ENCODE measurements around the gene HAUS7.

HAUS7 gene

DNA sequence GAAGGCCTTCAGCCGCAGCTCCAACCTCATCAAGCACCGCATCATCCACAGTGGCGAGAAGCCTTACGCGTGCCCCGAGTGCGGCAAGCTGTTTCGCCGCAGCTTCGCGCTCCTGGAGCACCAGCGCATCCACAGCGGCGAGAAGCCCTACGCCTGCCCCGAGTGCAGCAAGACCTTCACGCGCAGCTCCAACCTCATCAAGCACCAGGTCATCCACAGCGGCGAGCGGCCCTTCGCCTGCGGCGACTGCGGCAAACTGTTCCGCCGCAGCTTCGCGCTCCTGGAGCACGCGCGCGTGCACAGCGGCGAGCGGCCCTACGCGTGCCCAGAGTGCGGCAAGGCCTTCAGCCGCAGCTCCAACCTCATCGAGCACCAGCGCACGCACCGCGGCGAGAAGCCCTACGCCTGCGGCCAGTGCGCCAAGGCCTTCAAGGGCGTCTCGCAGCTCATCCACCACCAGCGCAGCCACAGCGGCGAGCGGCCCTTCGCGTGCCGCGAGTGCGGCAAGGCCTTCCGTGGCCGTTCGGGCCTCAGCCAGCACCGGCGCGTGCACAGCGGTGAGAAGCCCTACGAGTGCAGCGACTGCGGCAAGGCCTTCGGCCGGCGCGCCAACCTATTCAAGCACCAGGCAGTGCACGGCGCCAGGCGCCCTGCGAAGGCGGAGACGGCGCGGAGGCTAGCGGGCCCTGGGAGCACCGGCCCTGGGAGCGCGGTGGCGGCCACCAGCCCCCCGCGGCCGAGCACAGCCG is 49.4 kb downstream of the HAUS7 start:
- no peaks in the 10 kb centered on the region for H3K79me2 ChIP-seq (ENCODE audit: insufficient read depth, low read length)
- H3K36me3 ChIP-seq (ENCODE audit: insufficient read depth, low read length): no peaks in the 10 kb centered on the region
- TF ChIP-seq, protein P1, sequence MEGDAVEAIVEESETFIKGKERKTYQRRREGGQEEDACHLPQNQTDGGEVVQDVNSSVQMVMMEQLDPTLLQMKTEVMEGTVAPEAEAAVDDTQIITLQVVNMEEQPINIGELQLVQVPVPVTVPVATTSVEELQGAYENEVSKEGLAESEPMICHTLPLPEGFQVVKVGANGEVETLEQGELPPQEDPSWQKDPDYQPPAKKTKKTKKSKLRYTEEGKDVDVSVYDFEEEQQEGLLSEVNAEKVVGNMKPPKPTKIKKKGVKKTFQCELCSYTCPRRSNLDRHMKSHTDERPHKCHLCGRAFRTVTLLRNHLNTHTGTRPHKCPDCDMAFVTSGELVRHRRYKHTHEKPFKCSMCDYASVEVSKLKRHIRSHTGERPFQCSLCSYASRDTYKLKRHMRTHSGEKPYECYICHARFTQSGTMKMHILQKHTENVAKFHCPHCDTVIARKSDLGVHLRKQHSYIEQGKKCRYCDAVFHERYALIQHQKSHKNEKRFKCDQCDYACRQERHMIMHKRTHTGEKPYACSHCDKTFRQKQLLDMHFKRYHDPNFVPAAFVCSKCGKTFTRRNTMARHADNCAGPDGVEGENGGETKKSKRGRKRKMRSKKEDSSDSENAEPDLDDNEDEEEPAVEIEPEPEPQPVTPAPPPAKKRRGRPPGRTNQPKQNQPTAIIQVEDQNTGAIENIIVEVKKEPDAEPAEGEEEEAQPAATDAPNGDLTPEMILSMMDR (conservative IDR thresholded peaks at IDR 0.05; ENCODE audit: low read length): no peak
- no peak for TF ChIP-seq EZH2phosphoT487 (IDR thresholded peaks at IDR 0.05; ENCODE audit: borderline replicate concordance)
- H3K9ac ChIP-seq (ENCODE audit: low read depth, low read length, poor library complexity, severe bottlenecking): no peak overlapping the region
- H2AFZ ChIP-seq (ENCODE audit: low read length): no peak overlapping the region
- no peaks in the 10 kb centered on the region for H3K9me3 ChIP-seq (ENCODE audit: insufficient read depth, low read depth, low read length)
- H3K4me2 ChIP-seq (ENCODE audit: low read depth, low read length, poor library complexity, severe bottlenecking): no peak overlapping the region
- no peak overlapping the region for H3K4me3 ChIP-seq (ENCODE audit: low read length, poor library complexity, severe bottlenecking)
- no peaks in the 10 kb centered on the region for H3K4me1 ChIP-seq (ENCODE audit: insufficient read depth, low read length, poor library complexity, severe bottlenecking)
- no peaks in the 10 kb centered on the region for H3F3A ChIP-seq (ENCODE audit: low read depth)
- no peaks in the 10 kb centered on the region for H3K9me2 ChIP-seq (replicated peaks; ENCODE audit: low read depth, low read length)
- no peaks in the 10 kb centered on the region for H4K20me1 ChIP-seq (ENCODE audit: insufficient read depth, low read length, poor library complexity, severe bottlenecking)
- no peaks in the 10 kb centered on the region for H3K27me3 ChIP-seq (ENCODE audit: insufficient read depth, low read length, poor library complexity, severe bottlenecking)

DNA sequence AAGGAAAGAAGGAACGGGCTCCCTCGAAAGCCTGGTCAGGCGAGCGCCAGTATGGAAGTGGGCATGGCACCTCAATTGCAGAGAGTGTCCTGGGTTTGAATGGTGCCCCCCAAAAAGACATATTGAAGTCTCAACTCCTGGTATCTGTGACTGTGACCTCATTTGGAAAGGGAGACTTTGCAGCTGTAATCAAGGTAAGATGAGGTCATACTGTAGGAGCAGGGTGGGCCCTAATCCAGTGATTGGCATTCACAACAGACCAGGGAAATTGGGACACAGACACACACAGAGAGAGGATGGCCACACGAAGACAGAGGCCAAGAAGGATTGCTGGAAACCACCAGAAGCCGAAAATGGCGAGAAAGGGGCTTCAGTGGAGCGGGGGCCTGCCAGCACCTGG is 52.7 kb downstream of the HAUS7 start:
- Histone ChIP-seq H3K4me2 (ENCODE audit: low read depth, low read length, poor library complexity, severe bottlenecking) (no peak overlapping the region), H3F3A (ENCODE audit: low read depth) (no peaks in the 10 kb centered on the region), H3K27me3 (ENCODE audit: insufficient read depth, low read length, poor library complexity, severe bottlenecking) (no peaks in the 10 kb centered on the region), H3K79me2 (ENCODE audit: insufficient read depth, low read length) (no peaks in the 10 kb centered on the region), H3K9ac (ENCODE audit: low read depth, low read length, poor library complexity, severe bottlenecking) (no peak overlapping the region), H3K4me1 (ENCODE audit: insufficient read depth, low read length, poor library complexity, severe bottlenecking) (no peaks in the 10 kb centered on the region), H3K4me3 (ENCODE audit: low read length, poor library complexity, severe bottlenecking) (no peak overlapping the region), H3K36me3 (ENCODE audit: insufficient read depth, low read length) (no peaks in the 10 kb centered on the region), H3K9me2 (replicated peaks; ENCODE audit: low read depth, low read length) (no peaks in the 10 kb centered on the region), H3K9me3 (ENCODE audit: insufficient read depth, low read depth, low read length) (no peaks in the 10 kb centered on the region), H2AFZ (ENCODE audit: low read length) (no peak overlapping the region), H4K20me1 (ENCODE audit: insufficient read depth, low read length, poor library complexity, severe bottlenecking) (no peaks in the 10 kb centered on the region)
- no peak for TF ChIP-seq EZH2phosphoT487 (IDR thresholded peaks at IDR 0.05; ENCODE audit: borderline replicate concordance)
- TF ChIP-seq, protein P1 (conservative IDR thresholded peaks at IDR 0.05; ENCODE audit: low read length): no peak

DNA sequence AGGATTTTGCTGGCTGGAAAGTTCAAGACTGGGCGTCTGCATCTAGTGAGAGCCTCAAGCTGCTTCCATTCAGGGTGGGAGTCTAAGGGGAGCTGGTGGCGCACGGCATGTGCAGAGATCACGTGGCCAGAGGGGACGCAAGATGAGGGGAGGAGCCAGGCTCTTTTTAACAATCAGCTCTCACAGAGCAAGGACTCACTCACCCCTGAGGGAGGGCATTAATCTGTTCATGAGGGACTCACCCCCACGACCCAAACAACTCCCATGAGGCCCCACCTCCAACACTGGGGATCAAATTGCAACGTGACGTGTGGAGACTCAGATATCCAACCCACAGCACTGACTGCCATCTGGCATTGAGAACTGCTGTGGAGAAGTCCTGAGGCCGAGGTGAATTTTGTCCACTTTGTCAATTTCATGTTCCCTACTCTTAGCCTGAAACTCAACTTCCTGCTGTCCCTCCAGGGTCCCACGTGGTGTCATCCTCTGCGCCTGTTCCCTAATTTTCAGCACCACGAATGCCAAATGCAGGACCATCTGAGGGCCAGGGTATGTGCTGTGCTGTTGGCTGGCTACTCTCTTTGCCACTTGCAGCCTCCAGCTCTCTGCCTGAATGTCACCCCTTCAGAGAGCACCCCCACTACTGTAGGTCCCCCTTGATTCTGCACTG is 53.5 kb downstream of the HAUS7 start:
- no peaks in the 10 kb centered on the region for H3K9me2 ChIP-seq (replicated peaks; ENCODE audit: low read depth, low read length)
- H3K4me1 ChIP-seq (ENCODE audit: insufficient read depth, low read length, poor library complexity, severe bottlenecking): no peaks in the 10 kb centered on the region
- no peaks in the 10 kb centered on the region for H4K20me1 ChIP-seq (ENCODE audit: insufficient read depth, low read length, poor library complexity, severe bottlenecking)
- no peak overlapping the region for H3K9ac ChIP-seq (ENCODE audit: low read depth, low read length, poor library complexity, severe bottlenecking)
- no peaks in the 10 kb centered on the region for H3K9me3 ChIP-seq (ENCODE audit: insufficient read depth, low read depth, low read length)
- no peaks in the 10 kb centered on the region for H3K36me3 ChIP-seq (ENCODE audit: insufficient read depth, low read length)
- H3F3A ChIP-seq (ENCODE audit: low read depth): no peaks in the 10 kb centered on the region
- no peaks in the 10 kb centered on the region for H3K79me2 ChIP-seq (ENCODE audit: insufficient read depth, low read length)
- no peak for TF ChIP-seq EZH2phosphoT487 (IDR thresholded peaks at IDR 0.05; ENCODE audit: borderline replicate concordance)
- TF ChIP-seq, protein P1 (conservative IDR thresholded peaks at IDR 0.05; ENCODE audit: low read length): no peak
- H3K27me3 ChIP-seq (ENCODE audit: insufficient read depth, low read length, poor library complexity, severe bottlenecking): no peaks in the 10 kb centered on the region
- no peak overlapping the region for H3K4me3 ChIP-seq (ENCODE audit: low read length, poor library complexity, severe bottlenecking)
- H2AFZ ChIP-seq (ENCODE audit: low read length): no peak overlapping the region
- H3K4me2 ChIP-seq (ENCODE audit: low read depth, low read length, poor library complexity, severe bottlenecking): no peak overlapping the region

All from Loucy (cell line).